ENCODE measurements around the gene PAPOLB. TPM values are rescaled to one million over a fixed set of nuclear protein-coding genes. Genes with fewer than 3 reads are reported as not detected.

Gene PAPOLB
- total and polyA plus RNA-seq, 7 donors = 0.01 to 0.11 TPM; not detected in 5

- no peak for TF ChIP-seq CTCF (IDR thresholded peaks at IDR 0.05)
Observed at GRCh38 chr7:4815609-4816418, 46.0 kb downstream of the PAPOLB start.

GRCh38 chr7:4815121-4815520, 46.7 kb downstream of the PAPOLB start:
- Histone ChIP-seq H3K36me3 (ENCODE audit: insufficient read depth in 1 of 2, low read depth in 1 of 2) (no peaks in the 10 kb centered on the region), H3K4me1 (no peaks in the 10 kb centered on the region), H3K4me3 (no peak overlapping the region), H3K9me3 (no peaks in the 10 kb centered on the region), H3K27me3 (ENCODE audit: insufficient read depth in 3 of 3, low read length in 2 of 3) (peaks cover 0 to 7% (median 3%) of the 10 kb centered on the region in 3 donors), H3K27ac (no peak overlapping the region)
- ATAC-seq (no peak), DNase-seq (no peak)
- 95 to 97% (median 96%) methylated on average over 13 to 14 of the region's 14 CpGs for WGBS, 3 donors
- intact Hi-C loops (cut with DNase I) = no loop called here
- no peak for TF ChIP-seq CTCF (IDR thresholded peaks at IDR 0.05)

More at GRCh38 chr7:4815609-4816418, 46.0 kb downstream of the PAPOLB start:
- WGBS, 3 donors = 87 to 92% (median 90%) methylated on average over 34 to 38 of the region's 38 CpGs
- Histone ChIP-seq H3K9me3 (no peaks in the 10 kb centered on the region), H3K4me1 (no peaks in the 10 kb centered on the region), H3K36me3 (ENCODE audit: insufficient read depth in 1 of 2, low read depth in 1 of 2) (no peaks in the 10 kb centered on the region), H3K4me3 (no peak overlapping the region), H3K27ac (no peak overlapping the region), H3K27me3 (ENCODE audit: insufficient read depth in 3 of 3, low read length in 2 of 3) (peaks cover 0 to 14% (median 3%) of the 10 kb centered on the region in 3 donors)
- ATAC-seq = no peak
- DNase-seq = no peak
- intact Hi-C loops (cut with DNase I) = no loop called here

- H3K27me3 ChIP-seq (ENCODE audit: insufficient read depth in 3 of 3, low read length in 2 of 3) = peaks cover 0 to 6% (median 3%) of the 10 kb centered on the region in 3 donors
- DNase-seq (no peak), ATAC-seq (no peak)
- intact Hi-C loops (cut with DNase I) = no loop called here
- no peaks in the 10 kb centered on the region for H3K9me3 ChIP-seq
- TF ChIP-seq CTCF (IDR thresholded peaks at IDR 0.05) = no peak
- no peak overlapping the region for H3K4me3 ChIP-seq
- no peaks in the 10 kb centered on the region for H3K4me1 ChIP-seq
- H3K36me3 ChIP-seq (ENCODE audit: insufficient read depth in 1 of 2, low read depth in 1 of 2) = no peaks in the 10 kb centered on the region
- no peak overlapping the region for H3K27ac ChIP-seq
- 57 to 60% (median 59%) methylated on average over 14 of the region's 14 CpGs for WGBS, 3 donors
Observed at GRCh38 chr7:4814433-4814832, 47.4 kb downstream of the PAPOLB start.

- no peak for DNase-seq
- Histone ChIP-seq H3K36me3 (ENCODE audit: insufficient read depth in 1 of 2, low read depth in 1 of 2) (no peaks in the 10 kb centered on the region), H3K27me3 (ENCODE audit: insufficient read depth in 3 of 3, low read length in 2 of 3) (peaks cover 0 to 11% (median 0%) of the 10 kb centered on the region in 3 donors), H3K4me1 (no peaks in the 10 kb centered on the region), H3K9me3 (no peaks in the 10 kb centered on the region), H3K27ac (no peak overlapping the region), H3K4me3 (no peak overlapping the region)
- ATAC-seq = no peak
- TF ChIP-seq CTCF (IDR thresholded peaks at IDR 0.05) = no peak
- WGBS, 3 donors = 86 to 91% (median 89%) methylated on average over 14 of the region's 14 CpGs
- intact Hi-C loops (cut with DNase I) = no loop called here
Observed at GRCh38 chr7:4809666-4810065, 52.2 kb downstream of the PAPOLB start.
